SK-MEL-5 (cell line): Measurements from ENCODE around the gene CNTN4. TPM values are rescaled to one million over a fixed set of nuclear protein-coding genes. Genes with fewer than 3 reads are reported as not detected.
"Not testable (repeated sequence)": the region's sequence is repeated elsewhere in the genome, so short reads cannot be mapped to it uniquely, and the experiment has no call there.

Experiments
- DNase-seq: peaks from one replicate; pipeline ENCODE4 v3.0.0-alpha.2; 2016; ENCODE audit warnings: low read depth, low spot score
- in situ Hi-C: cut with HindIII; loops from 2 replicates; pipeline ENCODE4 v1.10.0; 2016; ENCODE audit warnings: low sequenced_read_pairs, high pct_unique_total_duplicates, low pct_unique_long_range_greater_than_20kb
- total RNA-seq: library from RNA; depleted of rRNA; stranded (reverse); fragments of >200 nt; shearing (Covaris generic); gene quantifications from 2 replicates; pipeline ENCODE4 v1.2.3, GENCODE V29; 2014

CNTN4 gene
- total RNA-seq, 1 experiment from 2014 or later = not detected

DNA sequence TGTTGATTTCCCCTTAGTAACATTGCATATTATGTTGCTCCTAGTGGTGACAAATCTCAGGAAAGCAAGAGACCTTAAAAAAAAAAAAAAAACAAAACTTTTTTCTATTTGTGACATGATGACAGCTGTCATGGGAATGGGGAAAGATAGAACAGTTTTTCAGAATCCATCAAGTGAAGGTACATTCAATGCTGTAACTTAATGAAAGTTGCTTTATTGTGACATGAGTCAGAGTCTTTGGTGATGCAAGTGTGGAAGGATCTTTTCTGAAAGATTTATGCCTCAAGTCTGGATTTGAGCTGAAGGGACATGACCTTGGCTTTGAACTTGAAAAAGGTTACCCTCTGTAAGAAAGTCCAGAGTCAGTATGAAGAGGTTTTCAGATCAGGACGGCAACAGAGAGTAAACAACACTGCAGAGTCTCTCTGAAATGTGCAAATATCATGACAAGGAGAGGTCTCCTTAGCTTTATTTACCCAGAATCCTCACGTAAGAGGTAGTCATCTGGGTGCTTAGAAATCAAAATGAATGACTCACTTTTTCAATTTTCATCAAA lies 424.7 kb downstream of the CNTN4 start:
- in situ Hi-C loops = no loop called here
- no peak for DNase-seq

- DNase-seq = no peak
- in situ Hi-C loops = no loop called here
Observed at GRCh38 chr3:2525968-2526367, 427.3 kb downstream of the CNTN4 start.

DNA sequence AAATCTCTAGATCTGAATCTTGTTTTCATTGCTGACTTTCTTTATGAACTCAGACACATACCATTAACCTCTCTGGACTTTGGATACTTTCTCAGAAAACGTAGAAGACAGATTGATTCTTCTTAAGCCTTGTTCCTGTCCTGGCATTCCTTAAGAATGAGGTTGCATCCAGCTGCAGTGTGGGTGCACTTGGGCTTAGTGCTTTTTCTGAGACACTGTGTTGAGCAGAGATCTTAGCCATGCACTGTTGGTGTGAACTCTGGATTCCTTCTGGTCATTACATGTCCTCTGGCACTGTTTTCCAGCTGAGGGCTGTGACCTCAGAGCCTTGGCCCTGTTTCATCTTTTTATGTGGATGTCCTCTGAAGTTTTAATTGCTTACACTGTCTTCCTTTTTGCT lies 428.3 kb downstream of the CNTN4 start:
- in situ Hi-C loops = no loop called here
- no peak for DNase-seq

- DNase-seq, in situ Hi-C loops: not testable (repeated sequence)
Observed at GRCh38 chr3:2527328-2527727, 428.7 kb downstream of the CNTN4 start.

- in situ Hi-C loops, DNase-seq: not testable (repeated sequence)
Observed at GRCh38 chr3:2534767-2535166, 436.1 kb downstream of the CNTN4 start.

- DNase-seq = no peak
Observed at GRCh38 chr3:2535206-2535605, 436.5 kb downstream of the CNTN4 start.

GRCh38 chr3:2536575-2536974 lies 437.9 kb downstream of the CNTN4 start:
- in situ Hi-C loops = no loop called here

More at GRCh38 chr3:2535206-2535605, 436.5 kb downstream of the CNTN4 start:
- in situ Hi-C loops = no loop called here

DNA sequence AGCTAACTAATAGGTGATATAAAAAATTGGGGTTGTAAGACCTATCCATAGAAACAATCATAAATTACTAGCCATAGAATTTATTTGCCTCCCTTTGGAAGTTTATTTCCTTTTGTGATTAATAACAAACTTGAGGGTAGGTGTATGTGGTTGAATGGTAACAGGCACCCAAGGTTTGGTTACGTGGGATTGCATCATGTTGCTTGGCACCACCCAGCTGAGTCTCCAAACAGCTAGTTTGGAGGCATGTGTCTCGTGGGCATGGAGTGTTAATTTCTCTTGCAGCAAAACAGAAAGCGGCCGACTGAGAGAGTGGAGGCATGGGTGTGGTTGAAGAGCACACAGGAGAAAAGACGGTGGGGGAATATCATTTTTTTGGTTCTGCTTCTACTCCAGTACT lies 441.4 kb downstream of the CNTN4 start:
- in situ Hi-C loops = no loop called here
- DNase-seq = no peak

More at GRCh38 chr3:2536575-2536974, 437.9 kb downstream of the CNTN4 start:
- DNase-seq = no peak

GRCh38 chr3:2543247-2543646 lies 444.6 kb downstream of the CNTN4 start:
- DNase-seq = no peak
- in situ Hi-C loops = no loop called here

GRCh38 chr3:2544212-2544611 lies 445.5 kb downstream of the CNTN4 start:
- in situ Hi-C loops = no loop called here
- DNase-seq = no peak

- in situ Hi-C loops = no loop called here
- DNase-seq = no peak
Observed at GRCh38 chr3:2544718-2545117, 446.1 kb downstream of the CNTN4 start.

DNA sequence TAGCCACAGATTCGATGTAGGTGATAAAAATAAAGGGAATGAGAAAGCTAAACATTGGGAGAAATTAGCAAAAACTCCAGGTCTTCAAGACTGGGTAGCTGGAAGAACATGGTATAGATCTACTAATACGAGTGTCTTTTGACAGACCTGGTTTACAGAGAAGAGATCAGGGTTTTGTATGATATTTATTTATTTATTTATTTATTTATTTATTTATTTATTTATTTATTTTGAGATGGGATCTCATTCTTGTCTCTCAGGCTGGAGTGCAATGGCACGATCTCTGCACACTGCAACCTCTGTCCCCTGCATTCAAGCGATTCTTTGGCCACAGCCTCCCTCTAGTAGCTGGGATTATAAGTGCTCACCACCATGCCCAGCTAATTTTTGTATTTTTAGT lies 448.4 kb downstream of the CNTN4 start:
- in situ Hi-C loops = no loop called here
- no peak for DNase-seq

DNA sequence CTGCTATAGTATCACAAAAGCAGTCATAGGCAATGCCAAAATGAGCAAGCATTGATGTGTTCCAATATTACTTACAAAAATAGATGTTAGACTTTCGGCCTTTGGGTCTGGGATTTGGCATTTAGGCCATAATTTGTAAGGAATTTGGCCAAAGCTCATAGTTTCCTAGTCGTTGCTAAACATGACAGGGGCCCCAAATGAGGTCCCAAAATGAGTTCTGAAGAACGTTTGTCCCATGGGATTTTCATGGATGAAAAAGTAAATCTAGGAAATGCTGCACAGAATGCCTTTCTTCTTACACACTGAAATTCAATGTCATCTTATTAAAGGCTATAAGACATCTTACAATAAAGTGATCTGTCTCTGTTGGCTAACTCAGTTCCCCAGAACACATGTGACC lies 456.0 kb downstream of the CNTN4 start:
- no peak for DNase-seq
- in situ Hi-C loops = no loop called here

GRCh38 chr3:2558796-2559195 lies 460.1 kb downstream of the CNTN4 start:
- in situ Hi-C loops = no loop called here
- DNase-seq = no peak

GRCh38 chr3:2567451-2567850 lies 468.8 kb downstream of the CNTN4 start:
- DNase-seq = no peak
- in situ Hi-C loops = no loop called here

DNA sequence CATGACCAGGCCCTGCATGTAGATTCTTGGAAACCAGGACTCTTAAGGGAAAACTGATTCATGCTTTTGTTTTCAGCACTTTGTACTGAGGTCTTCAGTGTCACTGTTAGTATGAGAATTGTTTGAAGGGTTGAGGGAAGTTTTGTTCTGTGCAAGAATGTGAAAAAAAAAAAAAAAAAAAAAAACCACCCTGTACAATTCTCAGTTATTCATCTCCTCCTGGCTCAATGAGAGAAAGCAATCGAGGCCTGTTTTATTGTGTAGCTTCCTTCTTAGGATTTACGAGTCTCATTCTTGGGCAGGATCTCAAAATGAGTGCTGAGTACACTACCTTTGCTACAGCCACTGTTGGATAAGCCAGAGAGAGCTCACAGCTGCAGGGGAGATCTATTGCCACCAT lies 469.5 kb downstream of the CNTN4 start:
- in situ Hi-C loops = no loop called here

GRCh38 chr3:2568929-2569328 lies 470.3 kb downstream of the CNTN4 start:
- in situ Hi-C loops = no loop called here

More for the DNA sequence above, 469.5 kb downstream of the CNTN4 start:
- DNase-seq = no peak

DNA sequence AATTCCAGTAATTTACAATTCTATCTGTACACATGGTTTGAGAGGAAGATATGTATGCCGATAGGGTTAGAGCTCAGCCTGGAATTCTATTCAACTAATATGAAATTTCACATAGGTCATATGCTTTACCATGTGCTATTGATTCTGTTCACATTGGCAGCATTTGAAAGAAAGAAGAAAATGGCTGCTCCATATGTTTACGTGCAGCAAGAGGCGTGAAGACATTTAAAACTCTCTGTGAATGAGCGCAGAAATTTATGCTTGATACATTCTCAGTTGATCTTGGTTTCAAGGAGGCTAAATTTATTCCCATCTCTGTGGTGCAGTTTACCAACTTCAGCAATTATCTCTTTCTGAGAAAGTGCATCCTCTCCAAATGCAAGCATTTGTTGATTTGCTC lies 478.9 kb downstream of the CNTN4 start:
- in situ Hi-C loops = no loop called here
- DNase-seq = no peak

More at GRCh38 chr3:2568929-2569328, 470.3 kb downstream of the CNTN4 start:
- DNase-seq = no peak

DNA sequence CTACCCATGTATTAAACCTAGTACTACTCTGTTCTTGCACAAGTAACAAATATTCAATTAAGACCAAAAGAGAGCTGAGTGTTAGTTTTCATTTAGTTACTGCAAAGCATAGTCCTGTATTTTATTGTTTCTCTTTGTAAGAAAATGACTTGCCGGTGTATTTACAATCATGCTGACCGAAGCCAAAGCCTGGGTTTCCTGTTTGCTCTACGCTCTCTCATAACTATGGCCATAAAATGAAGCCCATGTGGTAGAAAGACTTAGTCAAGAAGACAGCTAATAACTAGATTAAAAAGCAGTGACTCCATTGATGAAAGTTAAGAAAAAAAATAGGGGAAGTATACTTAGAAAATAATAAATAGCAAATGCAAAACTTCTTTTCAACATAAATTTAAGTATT lies 479.9 kb downstream of the CNTN4 start:
- in situ Hi-C loops = no loop called here

GRCh38 chr3:2579206-2579605 lies 480.5 kb downstream of the CNTN4 start:
- in situ Hi-C loops = no loop called here

More for the DNA sequence above, 479.9 kb downstream of the CNTN4 start:
- DNase-seq = no peak

More at GRCh38 chr3:2579206-2579605, 480.5 kb downstream of the CNTN4 start:
- DNase-seq = no peak
